H1 (cell line): ENCODE measurements around the gene GHRHR. TPM values are rescaled to one million over a fixed set of nuclear protein-coding genes. Genes with fewer than 3 reads are reported as not detected.
A peak's percentile ranks its signal among the peaks of the same experiment; 100 is the strongest.

Experiments
- EP300 ChIP-seq, 2 experiments: IDR thresholded peaks; 1 replicate in 1 of 2; 2 replicates in 1 of 2; pipeline ENCODE4 v1.6.1; 2011 to 2012; ENCODE audit warnings: low read depth in 2 of 2, low read length in 2 of 2, mild to moderate bottlenecking in 2 of 2, borderline replicate concordance in 1 of 2, inconsistent platforms in 1 of 2, moderate library complexity in 1 of 2
- FOSL1 ChIP-seq: IDR thresholded peaks from 2 replicates; pipeline ENCODE4 v1.6.1; 2011; ENCODE audit warnings: mild to moderate bottlenecking, low read depth, low read length, moderate library complexity; ENCODE audit not compliant: insufficient read depth
- JUN ChIP-seq: IDR thresholded peaks from 2 replicates; pipeline ENCODE4 v1.6.1; 2011; ENCODE audit warnings: low read depth, mild to moderate bottlenecking, improper control_type of control experiment, low read length
- NANOG ChIP-seq: IDR thresholded peaks from 2 replicates; pipeline ENCODE4 v1.6.1; 2011; ENCODE audit warnings: low read length, low read depth, mild to moderate bottlenecking, inconsistent platforms; ENCODE audit not compliant: insufficient read depth, poor library complexity, severe bottlenecking
- RAD21 ChIP-seq, 2 experiments: IDR thresholded peaks in 1 of 2; conservative IDR thresholded peaks in 1 of 2; 2 replicates each; pipeline ENCODE4 v1.6.1; 2011; ENCODE audit warnings: low read depth in 2 of 2, low read length in 2 of 2, improper control_type of control experiment in 1 of 2, inconsistent platforms in 1 of 2, mild to moderate bottlenecking in 1 of 2, moderate library complexity in 1 of 2
- SAP30 ChIP-seq: fragments of 300-600 bp; sonication (generic); IDR thresholded peaks from 2 replicates; pipeline ENCODE4 v1.7.1; 2012; ENCODE audit warnings: low read length, moderate library complexity, mild to moderate bottlenecking, inconsistent platforms; ENCODE audit not compliant: insufficient read depth, insufficient replicate concordance
- polyA plus RNA-seq, 7 experiments: library from polyadenylated mRNA; depleted of rRNA in 3 of 7; stranded (reverse) in 5 of 7; unstranded in 2 of 7; fragments of >200 nt in 5 of 7; fragments of 200-250 nt in 2 of 7; gene quantifications; 1 replicate in 5 of 7; 2 replicates in 1 of 7; 4 replicates in 1 of 7; pipeline versions ENCODE4 v1.2.1 to v1.2.3, GENCODE V29; 2011 to 2013; ENCODE audit warnings: missing spikeins in 2 of 7, mixed read lengths in 2 of 7
- total RNA-seq: library from RNA; stranded (reverse); fragmentation: NEBNext Ultra II Directional; extraction: Animal tissue kit (Norgen Biotek cat#: 25700); gene quantifications from 2 replicates; pipeline ENCODE4 v1.2.1, GENCODE V29; 2021

The GHRHR gene
- total and polyA plus RNA-seq, 2 of the 8 experiments (the other 6 are each of a cell fraction or from before 2014, with no cell fraction given) = 0.60 to 6.5 TPM

DNA sequence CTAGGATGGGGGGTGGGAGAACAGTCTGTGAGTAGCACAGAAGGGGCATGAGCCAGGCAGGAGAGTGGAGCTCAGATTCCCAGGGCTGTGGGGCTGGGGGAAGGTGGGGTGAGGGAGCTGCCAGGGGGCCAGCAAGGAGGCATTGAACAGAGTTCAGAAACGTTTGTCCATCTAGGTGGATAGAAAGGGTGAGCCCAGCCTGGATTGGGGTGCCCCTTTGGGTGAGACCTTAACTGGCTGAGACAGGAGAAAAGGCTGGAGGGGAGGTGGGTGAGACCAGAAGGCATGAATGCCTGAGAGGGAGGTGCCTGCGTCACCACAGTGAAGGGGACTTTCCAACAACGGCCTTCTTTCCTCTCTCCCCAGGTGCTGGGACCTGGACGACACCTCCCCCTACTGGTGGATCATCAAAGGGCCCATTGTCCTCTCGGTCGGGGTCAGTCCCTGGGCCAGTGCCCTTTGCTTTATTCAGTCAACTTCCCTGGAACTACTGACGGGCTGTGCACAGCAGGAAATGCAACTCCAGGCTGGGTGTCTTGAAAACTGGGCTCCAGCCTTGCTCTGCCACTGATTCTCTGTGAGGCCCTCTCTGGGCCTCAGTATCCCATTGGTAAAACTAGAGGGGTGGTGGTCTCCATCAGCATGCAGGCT, 11.0 kb downstream of the GHRHR start (continued):
- TF ChIP-seq EP300 (IDR thresholded peaks at IDR 0.05; ENCODE audit: borderline replicate concordance in 1 of 2, low read depth in 2 of 2, low read length in 2 of 2) = peak in 1 of 2 experiments; percentile 68; a peak in 1 of 3 replicates
- no peak for TF ChIP-seq NANOG
- no peak for TF ChIP-seq FOSL1
- no peak for TF ChIP-seq SAP30
- TF ChIP-seq JUN = no peak
- peak; percentile 85 to 87 for TF ChIP-seq RAD21 (IDR thresholded peaks at IDR 0.05 in 1 of 2, conservative IDR thresholded peaks at IDR 0.05 in 1 of 2; ENCODE audit: low read depth in 2 of 2, low read length in 2 of 2)
